Putamen (tissue), 1 donor: Measurements from ENCODE around the gene AHSA1.

Experiments
- DNase-seq: peaks from one replicate; pipeline ENCODE4 v3.0.0-alpha.2; 2016; ENCODE audit warnings: low spot score

Gene AHSA1

GRCh38 chr14:77473921-77474320, 16.0 kb downstream of the AHSA1 start:
- DNase-seq = no peak

GRCh38 chr14:77474479-77475177, 16.7 kb downstream of the AHSA1 start:
- DNase-seq = no peak

GRCh38 chr14:77475432-77476115, 17.7 kb downstream of the AHSA1 start:
- DNase-seq = no peak

- DNase-seq = no peak
Measured at GRCh38 chr14:77478029-77478428, 20.1 kb downstream of the AHSA1 start.

GRCh38 chr14:77478796-77479195, 20.9 kb downstream of the AHSA1 start:
- DNase-seq = no peak

- DNase-seq = no peak
Measured at GRCh38 chr14:77482422-77482821, 24.5 kb downstream of the AHSA1 start.

GRCh38 chr14:77485256-77485655, 27.4 kb downstream of the AHSA1 start:
- DNase-seq = no peak

- DNase-seq = no peak
Measured at GRCh38 chr14:77485901-77486678, 28.2 kb downstream of the AHSA1 start.

- no peak for DNase-seq
Measured at GRCh38 chr14:77488558-77488957, 30.7 kb downstream of the AHSA1 start.

- no peak for DNase-seq
Measured at GRCh38 chr14:77489041-77489440, 31.1 kb downstream of the AHSA1 start.

GRCh38 chr14:77490347-77490986, 32.6 kb downstream of the AHSA1 start:
- DNase-seq = no peak

GRCh38 chr14:77491056-77491455, 33.2 kb downstream of the AHSA1 start:
- no peak for DNase-seq

- no peak for DNase-seq
Measured at GRCh38 chr14:77495334-77495733, 37.4 kb downstream of the AHSA1 start.

- DNase-seq = peak; percentile 30
Measured at GRCh38 chr14:77498120-77498979, 40.5 kb downstream of the AHSA1 start, which contains the start of gene ISM2. ISM2 (minus strand) TSS chr14:77498816; CDS start chr14:77498793, 23 bp downstream.

GRCh38 chr14:77498984-77499527, 41.2 kb downstream of the AHSA1 start:
- DNase-seq = no peak

- no peak for DNase-seq
Measured at GRCh38 chr14:77502109-77502782, 44.4 kb downstream of the AHSA1 start.

- DNase-seq = no peak
Measured at GRCh38 chr14:77503138-77503537, 45.2 kb downstream of the AHSA1 start.

GRCh38 chr14:77505031-77505430, 47.1 kb downstream of the AHSA1 start:
- no peak for DNase-seq

- DNase-seq = no peak
Measured at GRCh38 chr14:77507762-77508161, 49.9 kb downstream of the AHSA1 start.

- DNase-seq = no peak
Measured at GRCh38 chr14:77508249-77508648, 50.4 kb downstream of the AHSA1 start.
